Endothelial cell of umbilical vein (primary cell): ENCODE measurements around the gene FGF3. TPM values are rescaled to one million over a fixed set of nuclear protein-coding genes. Genes with fewer than 3 reads are reported as not detected.

Source experiments
- BruUV-seq: library from RNA; stranded (reverse); fragments of 400-500 nt; replicated peaks from 2 replicates; lab custom pipeline; 2021; lab: Mats Ljungman, UMichigan
- CTCF ChIA-PET: fragments of 300-600, 350-600 bp; sonication (Branson Sonifier 250); formaldehyde crosslinking; loops from one replicate; lab custom pipeline; 2021; ENCODE audit warnings: antibody characterized with exemption, inconsistent platforms; lab: Charles Lee
- POLR2A ChIA-PET: fragments of 300-600, 350-600 bp; sonication (Branson Sonifier 250); formaldehyde crosslinking; loops from one replicate; lab custom pipeline; 2021; ENCODE audit warnings: antibody characterized with exemption, inconsistent platforms; lab: Charles Lee
- DNase-seq: peaks from one replicate; pipeline ENCODE4 v3.0.0-alpha.2; 2011; ENCODE audit warnings: low read depth, low spot score
- FAIRE-seq: peaks from 2 replicates; lab custom pipeline; 2011; peaks lifted over from hg19 to GRCh38; lab: Jason Lieb, UNC
- H2AFZ ChIP-seq: 2 replicates; pipeline ENCODE4 v1.6.0; 2012; ENCODE audit warnings: low read depth, low read length, control low read depth, inconsistent platforms
- H3K27ac ChIP-seq: 2 replicates; pipeline ENCODE4 v1.5.1; 2011; ENCODE audit warnings: low read depth, mild to moderate bottlenecking, control low read depth, low read length, moderate library complexity; ENCODE audit not compliant: insufficient read depth
- H3K27me3 ChIP-seq, 2 experiments: 2 replicates each; pipeline versions ENCODE4 v1.6.0 to v1.6.1; 2011; ENCODE audit warnings: low read length in 2 of 2, mixed read lengths in 1 of 2; ENCODE audit not compliant: control insufficient read depth in 2 of 2, insufficient read depth in 2 of 2
- H3K36me3 ChIP-seq, 2 experiments: 2 replicates in 1 of 2; 3 replicates in 1 of 2; pipeline ENCODE4 v1.5.1; 2011; ENCODE audit warnings: low read length in 2 of 2, mild to moderate bottlenecking in 1 of 2, moderate library complexity in 1 of 2; ENCODE audit not compliant: control insufficient read depth in 2 of 2, insufficient read depth in 2 of 2; ENCODE audit errors: extremely low read depth in 1 of 2
- H3K4me1 ChIP-seq: 3 replicates; pipeline ENCODE4 v1.5.1; 2011; ENCODE audit warnings: mild to moderate bottlenecking, low read length; ENCODE audit not compliant: control insufficient read depth, insufficient read depth; ENCODE audit errors: extremely low read depth
- H3K4me2 ChIP-seq: 2 replicates; pipeline ENCODE4 v1.6.1; 2011; ENCODE audit warnings: low read length, control low read depth, mixed read lengths; ENCODE audit not compliant: insufficient read depth
- H3K4me3 ChIP-seq, 3 experiments: fragments of 200-600 bp in 1 of 3; sonication (generic), shearing (Covaris generic) in 1 of 3; replicated peaks in 1 of 3; 2 replicates each; pipeline ENCODE4 v1.5.1; 2011 to 2016; ENCODE audit warnings: control low read depth in 3 of 3, low read length in 3 of 3, mild to moderate bottlenecking in 2 of 3, inconsistent platforms in 1 of 3, low read depth in 1 of 3, moderate library complexity in 1 of 3; ENCODE audit not compliant: insufficient read depth in 1 of 3
- H3K79me2 ChIP-seq: 2 replicates; pipeline ENCODE4 v1.6.0; 2012; ENCODE audit warnings: low read length, inconsistent platforms; ENCODE audit not compliant: control insufficient read depth, insufficient read depth
- H3K9ac ChIP-seq: replicated peaks from 2 replicates; pipeline ENCODE3; 2011; ENCODE audit warnings: low read length, control low read depth; ENCODE audit not compliant: insufficient read depth; ENCODE audit errors: extremely low read depth
- H3K9me1 ChIP-seq: replicated peaks from 3 replicates; pipeline ENCODE4 v1.6.0; 2011; ENCODE audit warnings: mild to moderate bottlenecking, low read length; ENCODE audit not compliant: control insufficient read depth, insufficient read depth; ENCODE audit errors: extremely low read depth
- H3K9me3 ChIP-seq: replicated peaks from 2 replicates; pipeline ENCODE4 v1.5.1; 2012; ENCODE audit warnings: low read length, inconsistent platforms; ENCODE audit not compliant: control insufficient read depth, insufficient read depth
- H4K20me1 ChIP-seq: replicated peaks from 2 replicates; pipeline ENCODE3; 2011; ENCODE audit warnings: mild to moderate bottlenecking, low read length; ENCODE audit not compliant: control insufficient read depth, insufficient read depth; ENCODE audit errors: extremely low read depth
- EZH2 ChIP-seq: IDR thresholded peaks from 2 replicates; pipeline ENCODE4 v1.6.1; 2012; ENCODE audit warnings: borderline replicate concordance, low read depth, mild to moderate bottlenecking, moderate library complexity, low read length, inconsistent platforms; ENCODE audit not compliant: severe bottlenecking
- FOS ChIP-seq: IDR thresholded peaks from 2 replicates; pipeline ENCODE4 v1.6.1; 2011; ENCODE audit warnings: mild to moderate bottlenecking, low read length, moderate library complexity, borderline replicate concordance; ENCODE audit not compliant: insufficient read depth
- GATA2 ChIP-seq: IDR thresholded peaks from 2 replicates; pipeline ENCODE4 v1.7.0; 2011; ENCODE audit warnings: low read depth, mild to moderate bottlenecking, moderate library complexity, mixed read lengths, low read length; ENCODE audit not compliant: insufficient read length, insufficient read depth
- JUN ChIP-seq: IDR thresholded peaks from 2 replicates; pipeline ENCODE4 v1.6.1; 2011; ENCODE audit warnings: borderline replicate concordance, low read depth; ENCODE audit not compliant: insufficient read length, insufficient read depth
- MYC ChIP-seq: IDR thresholded peaks from one replicate; pipeline ENCODE4 v1.6.1; 2011; ENCODE audit warnings: mild to moderate bottlenecking, low read depth, low read length
- POLR2A ChIP-seq: IDR thresholded peaks from 2 replicates; pipeline ENCODE4 v1.6.1; 2012; ENCODE audit warnings: low read depth, mild to moderate bottlenecking, control low read depth, low read length
- POLR2AphosphoS5 ChIP-seq: IDR thresholded peaks from 2 replicates; pipeline ENCODE4 v1.6.1; 2012; ENCODE audit warnings: low read depth, mild to moderate bottlenecking, control low read depth, low read length, moderate library complexity; ENCODE audit not compliant: insufficient read depth
- dilution Hi-C: fragments of 300-500 bp; cut with MboI; formaldehyde crosslinking; loops from one replicate; pipeline ENCODE4 v1.15.0; 2019; ENCODE audit warnings: low sequenced_read_pairs; ENCODE audit not compliant: extremely low pct_ligation_motif_present
- intact Hi-C: fragments of 100-400 bp; cut with micrococcal nuclease; formaldehyde crosslinking; loops from one replicate; pipeline ENCODE4 v1.10.0; 2022
- polyA plus RNA-seq, 4 experiments: library from polyadenylated mRNA; depleted of rRNA in 3 of 4; stranded (reverse) in 3 of 4; unstranded in 1 of 4; fragments of >200 nt; gene quantifications; 2 replicates each; pipeline versions ENCODE4 v1.2.1 to v1.2.3, GENCODE V29; 2011 to 2012; ENCODE audit warnings: missing spikeins in 1 of 4
- total RNA-seq: library from RNA; stranded (reverse); gene quantifications from 2 replicates; pipeline ENCODE4 v1.2.3, GENCODE V29; 2021
- TF ChIP-seq, protein P1 (sequence below), 2 donors: IDR thresholded peaks; 1 replicate in 1 of 2; 2 replicates in 1 of 2; pipeline ENCODE4 v1.5.1; 2011; ENCODE audit warnings: low read length in 2 of 2, mild to moderate bottlenecking in 2 of 2, moderate library complexity in 2 of 2, control low read depth in 1 of 2, inconsistent platforms in 1 of 2, low read depth in 1 of 2; ENCODE audit not compliant: insufficient read depth in 1 of 2; ENCODE audit errors: extremely low read depth in 1 of 2
- TF ChIP-seq, protein P2 (sequence below): IDR thresholded peaks from 2 replicates; pipeline ENCODE4 v1.6.1; 2011; ENCODE audit not compliant: insufficient read depth, insufficient read length

The FGF3 gene
- total and polyA plus RNA-seq, 2 donors (not counting 3 experiments of a cell fraction or from before 2014, with no cell fraction given): not detected

DNA sequence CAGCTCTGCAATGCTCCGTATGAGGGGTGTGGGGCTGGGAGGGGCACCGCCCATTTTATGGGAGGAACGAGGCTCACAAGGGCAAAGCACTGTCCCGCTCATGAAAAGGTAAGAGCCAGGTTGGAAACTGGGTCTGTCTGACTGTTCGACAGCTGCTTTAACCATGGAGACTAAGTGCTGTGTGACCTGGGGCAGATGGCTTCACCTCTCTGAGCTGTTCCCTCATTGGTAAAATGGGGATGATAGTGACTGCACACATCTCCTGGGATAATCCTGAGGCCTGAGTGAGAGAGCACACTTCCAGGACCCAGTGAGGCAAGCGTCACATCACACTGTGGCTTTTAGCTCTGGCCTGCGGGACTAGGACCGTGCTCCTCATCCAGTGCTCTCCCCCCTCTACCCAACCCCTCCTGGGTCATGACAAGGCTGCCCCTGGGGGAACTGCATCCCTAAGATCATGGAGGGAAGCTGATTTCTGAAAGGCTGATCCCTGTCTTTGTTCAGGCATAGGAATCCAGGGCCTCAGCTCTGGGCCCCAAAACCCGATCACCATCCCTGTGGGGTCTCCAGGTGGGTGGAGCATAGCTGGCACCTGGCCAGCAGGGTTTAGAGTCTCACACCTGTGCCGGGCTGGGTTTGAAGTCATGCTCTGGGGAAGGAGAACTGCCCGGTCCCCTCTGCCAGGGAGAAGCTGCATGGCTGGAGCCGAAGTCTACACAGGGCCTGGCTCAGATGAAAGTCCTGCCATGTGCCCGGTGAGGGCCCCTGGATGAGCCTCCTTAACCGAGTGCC is 21.3 kb downstream of the FGF3 start:
- CTCF ChIA-PET: no interaction called here

More for the DNA sequence above, 21.3 kb downstream of the FGF3 start:
- no peaks in the 10 kb centered on the region for H3K27me3 ChIP-seq
- H3K4me2 ChIP-seq: no peak overlapping the region
- POLR2A ChIA-PET: no interaction called here
- no peak overlapping the region for H3K9ac ChIP-seq
- no peaks in the 10 kb centered on the region for H3K4me1 ChIP-seq
- H3K79me2 ChIP-seq: no peaks in the 10 kb centered on the region
- no peaks in the 10 kb centered on the region for H3K36me3 ChIP-seq
- no peaks in the 10 kb centered on the region for H4K20me1 ChIP-seq
- no TSS peak for BruUV-seq
- FAIRE-seq (no peak), DNase-seq (no peak)
- no peaks in the 10 kb centered on the region for H3K9me3 ChIP-seq
- no peak overlapping the region for H3K27ac ChIP-seq
- H2AFZ ChIP-seq: no peak overlapping the region
- intact Hi-C loops (no loop called here), dilution Hi-C loops (no loop called here)
- no peaks in the 10 kb centered on the region for H3K9me1 ChIP-seq
- TF ChIP-seq JUN (no peak), FOS (no peak), POLR2AphosphoS5 (no peak), GATA2 (no peak), POLR2A (no peak), EZH2 (no peak), MYC (no peak)
- TF ChIP-seq, protein P1, sequence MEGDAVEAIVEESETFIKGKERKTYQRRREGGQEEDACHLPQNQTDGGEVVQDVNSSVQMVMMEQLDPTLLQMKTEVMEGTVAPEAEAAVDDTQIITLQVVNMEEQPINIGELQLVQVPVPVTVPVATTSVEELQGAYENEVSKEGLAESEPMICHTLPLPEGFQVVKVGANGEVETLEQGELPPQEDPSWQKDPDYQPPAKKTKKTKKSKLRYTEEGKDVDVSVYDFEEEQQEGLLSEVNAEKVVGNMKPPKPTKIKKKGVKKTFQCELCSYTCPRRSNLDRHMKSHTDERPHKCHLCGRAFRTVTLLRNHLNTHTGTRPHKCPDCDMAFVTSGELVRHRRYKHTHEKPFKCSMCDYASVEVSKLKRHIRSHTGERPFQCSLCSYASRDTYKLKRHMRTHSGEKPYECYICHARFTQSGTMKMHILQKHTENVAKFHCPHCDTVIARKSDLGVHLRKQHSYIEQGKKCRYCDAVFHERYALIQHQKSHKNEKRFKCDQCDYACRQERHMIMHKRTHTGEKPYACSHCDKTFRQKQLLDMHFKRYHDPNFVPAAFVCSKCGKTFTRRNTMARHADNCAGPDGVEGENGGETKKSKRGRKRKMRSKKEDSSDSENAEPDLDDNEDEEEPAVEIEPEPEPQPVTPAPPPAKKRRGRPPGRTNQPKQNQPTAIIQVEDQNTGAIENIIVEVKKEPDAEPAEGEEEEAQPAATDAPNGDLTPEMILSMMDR (IDR thresholded peaks at IDR 0.05; ENCODE audit: extremely low read depth in 1 of 2, insufficient read depth in 1 of 2, low read depth in 1 of 2, low read length in 2 of 2): no peak
- TF ChIP-seq, protein P2, sequence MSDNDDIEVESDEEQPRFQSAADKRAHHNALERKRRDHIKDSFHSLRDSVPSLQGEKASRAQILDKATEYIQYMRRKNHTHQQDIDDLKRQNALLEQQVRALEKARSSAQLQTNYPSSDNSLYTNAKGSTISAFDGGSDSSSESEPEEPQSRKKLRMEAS: no peak
- no peak overlapping the region for H3K4me3 ChIP-seq
